ENCODE results near the gene RBFOX1. TPM values are rescaled to one million over a fixed set of nuclear protein-coding genes. Genes with fewer than 3 reads are reported as not detected.

RBFOX1 gene
- total RNA-seq, 1 donor, result not detected

DNA sequence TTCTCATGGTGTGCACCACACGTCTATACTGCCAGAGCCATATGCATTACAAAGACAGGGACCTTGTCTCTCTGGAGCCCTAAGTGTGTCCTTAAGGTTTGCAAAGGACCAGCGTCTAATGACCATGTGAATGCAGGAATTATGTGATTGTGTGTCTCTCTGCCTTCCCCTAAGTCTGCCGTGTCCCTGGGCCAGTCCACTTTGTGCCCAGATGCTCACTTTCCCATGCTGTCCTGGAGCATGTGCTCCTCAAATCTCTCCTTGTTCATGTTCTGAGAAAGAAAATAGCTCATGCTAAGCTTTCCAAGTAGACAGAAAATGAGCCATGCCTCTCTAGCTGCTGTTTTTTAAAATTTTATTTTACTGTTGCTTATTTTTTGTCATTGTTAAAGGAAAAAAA, 125.5 kb downstream of the RBFOX1 start:
- TF ChIP-seq, protein P1, sequence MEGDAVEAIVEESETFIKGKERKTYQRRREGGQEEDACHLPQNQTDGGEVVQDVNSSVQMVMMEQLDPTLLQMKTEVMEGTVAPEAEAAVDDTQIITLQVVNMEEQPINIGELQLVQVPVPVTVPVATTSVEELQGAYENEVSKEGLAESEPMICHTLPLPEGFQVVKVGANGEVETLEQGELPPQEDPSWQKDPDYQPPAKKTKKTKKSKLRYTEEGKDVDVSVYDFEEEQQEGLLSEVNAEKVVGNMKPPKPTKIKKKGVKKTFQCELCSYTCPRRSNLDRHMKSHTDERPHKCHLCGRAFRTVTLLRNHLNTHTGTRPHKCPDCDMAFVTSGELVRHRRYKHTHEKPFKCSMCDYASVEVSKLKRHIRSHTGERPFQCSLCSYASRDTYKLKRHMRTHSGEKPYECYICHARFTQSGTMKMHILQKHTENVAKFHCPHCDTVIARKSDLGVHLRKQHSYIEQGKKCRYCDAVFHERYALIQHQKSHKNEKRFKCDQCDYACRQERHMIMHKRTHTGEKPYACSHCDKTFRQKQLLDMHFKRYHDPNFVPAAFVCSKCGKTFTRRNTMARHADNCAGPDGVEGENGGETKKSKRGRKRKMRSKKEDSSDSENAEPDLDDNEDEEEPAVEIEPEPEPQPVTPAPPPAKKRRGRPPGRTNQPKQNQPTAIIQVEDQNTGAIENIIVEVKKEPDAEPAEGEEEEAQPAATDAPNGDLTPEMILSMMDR (IDR thresholded peaks at IDR 0.05; ENCODE audit: insufficient read depth, low read length), result no peak
- no peak overlapping the region for H3K4me3 ChIP-seq (ENCODE audit: low read depth, low read length)
- no peak for DNase-seq (ENCODE audit: low read depth)

DNA sequence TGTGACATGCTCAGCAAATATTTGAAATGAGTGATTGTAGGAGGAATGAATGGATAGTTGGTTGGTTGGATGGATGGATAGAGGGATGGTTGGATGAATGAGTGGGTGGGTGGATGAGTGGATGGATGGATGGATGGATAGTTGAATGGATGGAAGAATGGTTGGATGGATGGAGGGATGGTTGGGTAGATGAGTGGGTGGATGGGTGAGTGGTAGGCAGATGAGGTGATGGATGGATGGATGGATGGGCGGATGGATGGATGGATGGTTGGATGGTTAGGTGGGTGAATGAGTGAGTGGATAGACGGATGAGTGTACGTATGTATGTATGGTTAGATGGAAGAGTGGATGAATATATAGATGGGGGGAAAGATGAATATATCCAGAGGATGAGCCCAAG, 137.7 kb downstream of the RBFOX1 start:
- no peak overlapping the region for H3K4me3 ChIP-seq (ENCODE audit: low read depth, low read length)
- DNase-seq (ENCODE audit: low read depth), result no peak
- TF ChIP-seq, protein P1 (IDR thresholded peaks at IDR 0.05; ENCODE audit: insufficient read depth, low read length), result no peak

DNA sequence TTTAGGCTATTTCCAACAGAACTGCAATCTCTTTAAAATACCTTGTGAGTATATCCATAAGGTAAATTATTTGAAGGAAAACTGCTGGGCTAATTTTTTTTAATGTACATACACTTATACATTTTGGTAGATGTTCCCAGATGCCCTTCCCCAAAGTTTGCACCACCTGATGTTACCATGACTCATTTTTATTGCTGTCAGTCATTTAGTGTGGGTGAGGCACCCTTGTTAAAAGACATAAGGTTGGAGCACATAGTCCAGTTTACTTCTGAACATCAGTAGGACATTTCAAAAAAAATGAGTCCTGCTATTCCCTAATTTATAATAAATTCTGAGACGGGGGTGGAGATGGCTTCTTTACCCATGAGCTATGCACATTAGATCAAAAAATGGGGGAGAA, 138.6 kb downstream of the RBFOX1 start:
- no peak for DNase-seq (ENCODE audit: low read depth)
- TF ChIP-seq, protein P1 (IDR thresholded peaks at IDR 0.05; ENCODE audit: insufficient read depth, low read length), result no peak
- H3K4me3 ChIP-seq (ENCODE audit: low read depth, low read length), result no peak overlapping the region

DNA sequence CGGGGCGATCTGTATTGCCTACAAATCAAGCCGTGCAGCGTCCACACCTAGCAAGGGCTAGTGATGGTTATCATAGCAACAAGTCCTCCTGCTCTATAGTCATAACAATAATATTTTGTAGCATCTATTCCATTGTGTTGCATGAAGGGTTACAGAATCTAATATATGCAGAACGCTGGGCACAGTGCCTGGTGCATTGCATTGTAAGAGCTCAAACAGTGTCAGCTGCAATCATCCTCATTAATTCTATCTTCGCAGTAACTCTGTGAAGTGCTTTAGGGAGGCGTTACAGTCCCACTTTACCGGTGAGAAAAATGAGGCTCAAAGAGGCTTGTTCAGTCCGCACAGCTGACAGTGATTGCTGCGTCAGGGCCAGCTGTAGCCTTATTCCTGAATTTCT, 149.4 kb downstream of the RBFOX1 start:
- TF ChIP-seq, protein P1 (IDR thresholded peaks at IDR 0.05; ENCODE audit: insufficient read depth, low read length), result no peak
- no peak overlapping the region for H3K4me3 ChIP-seq (ENCODE audit: low read depth, low read length)
- DNase-seq (ENCODE audit: low read depth), result no peak

DNA sequence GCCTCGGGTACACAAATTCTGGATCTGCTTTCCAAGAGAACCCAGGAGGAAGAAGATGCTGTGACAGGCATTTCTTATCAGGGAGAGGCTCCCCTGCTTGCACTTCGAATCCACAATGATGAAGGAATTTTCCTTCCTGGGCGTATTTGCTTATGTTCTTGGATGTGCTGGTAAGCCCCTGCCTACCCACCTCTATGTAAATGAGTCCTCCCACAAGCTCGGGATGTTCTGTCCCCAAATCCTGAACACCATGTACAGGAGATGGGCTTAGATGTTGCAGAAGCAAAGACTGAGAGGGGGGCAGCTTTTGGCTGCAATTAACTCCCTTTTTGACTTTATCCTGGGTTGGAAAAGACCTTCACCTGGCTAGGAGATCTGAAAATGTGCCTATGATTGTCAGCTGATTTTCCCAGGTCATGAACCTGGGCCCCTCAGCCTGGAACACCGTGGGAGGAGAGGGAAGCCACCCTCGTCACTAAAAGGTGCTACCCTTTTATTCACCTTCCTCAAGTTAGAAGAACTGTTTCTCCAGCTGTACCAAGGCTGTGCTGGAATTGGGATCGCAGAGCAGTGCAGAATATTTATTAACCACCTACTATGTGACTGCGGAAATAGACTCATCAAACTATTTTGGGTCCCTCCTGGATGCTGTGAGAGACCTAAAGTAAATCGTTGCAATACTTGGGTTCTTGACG, 150.1 kb downstream of the RBFOX1 start:
- DNase-seq (ENCODE audit: low read depth), result no peak
- TF ChIP-seq, protein P1 (IDR thresholded peaks at IDR 0.05; ENCODE audit: insufficient read depth, low read length), result no peak
- H3K4me3 ChIP-seq (ENCODE audit: low read depth, low read length), result no peak overlapping the region

DNA sequence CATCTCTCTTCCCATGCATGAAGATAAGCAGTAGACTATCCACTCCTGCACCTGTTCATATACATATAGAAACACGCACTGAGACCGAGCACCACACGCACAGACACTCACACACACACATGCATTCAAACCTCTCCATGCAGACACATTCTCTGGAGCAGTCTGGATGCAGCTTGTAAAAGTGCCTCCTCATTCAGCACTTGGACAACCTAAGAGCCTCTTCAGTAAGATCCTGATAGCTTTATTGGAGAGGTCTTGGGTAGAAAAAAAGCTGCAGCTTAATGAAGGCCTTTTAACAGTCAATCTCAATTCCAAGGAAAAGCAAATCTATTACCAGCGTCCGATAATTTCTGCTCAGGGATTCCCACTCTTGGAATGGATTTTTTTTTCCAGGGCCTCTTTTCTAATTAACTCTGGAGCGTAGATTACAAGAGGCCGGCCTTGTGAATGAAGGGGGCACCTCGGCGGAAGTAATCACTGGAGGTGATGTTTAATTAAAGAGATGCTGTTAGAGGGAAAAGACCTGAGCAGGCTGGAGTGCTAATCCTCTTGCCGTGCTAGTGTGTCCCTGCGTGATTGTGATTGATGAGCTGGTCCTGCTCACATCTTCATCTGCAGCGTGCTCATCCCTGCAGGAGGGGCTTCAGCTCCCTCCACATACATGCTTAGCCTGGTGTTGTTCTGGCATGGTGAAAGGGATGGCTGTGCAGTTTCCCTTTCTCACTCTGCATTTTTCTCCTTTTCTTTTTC, 155.1 kb downstream of the RBFOX1 start:
- no peak for DNase-seq (ENCODE audit: low read depth)
- TF ChIP-seq, protein P1 (IDR thresholded peaks at IDR 0.05; ENCODE audit: insufficient read depth, low read length), result no peak

More for the DNA sequence above, 155.1 kb downstream of the RBFOX1 start:
- no peak overlapping the region for H3K4me3 ChIP-seq (ENCODE audit: low read depth, low read length)

Measured in fibroblast of the aortic adventitia (primary cell).